H9 (cell line): ENCODE measurements around the gene RANBP17. TPM values are rescaled to one million over a fixed set of nuclear protein-coding genes. Genes with fewer than 3 reads are reported as not detected.

ENCODE experiments used
- DNase-seq: peaks from one replicate; pipeline ENCODE4 v3.0.0-alpha.2; 2017
- H2AFZ ChIP-seq: one replicate; pipeline ENCODE4 v1.6.1; 2013; ENCODE audit warnings: mild to moderate bottlenecking, low read length, control low read depth, moderate library complexity
- H2AK5ac ChIP-seq: 2 replicates; pipeline ENCODE4 v1.6.1; 2013; ENCODE audit warnings: low read length, control low read depth, mixed read lengths; ENCODE audit not compliant: insufficient read length
- H2BK120ac ChIP-seq: one replicate; pipeline ENCODE4 v1.6.1; 2013; ENCODE audit warnings: low read depth, mild to moderate bottlenecking, low read length, control low read depth, inconsistent platforms; ENCODE audit not compliant: poor library complexity, severe bottlenecking
- H2BK12ac ChIP-seq: 2 replicates; pipeline ENCODE4 v1.6.1; 2013; ENCODE audit warnings: low read length, control low read depth, mixed read lengths, low read depth; ENCODE audit not compliant: insufficient read length
- H2BK15ac ChIP-seq: 2 replicates; pipeline ENCODE4 v1.6.1; 2013; ENCODE audit warnings: low read depth, low read length, control low read depth
- H2BK20ac ChIP-seq: one replicate; pipeline ENCODE4 v1.6.1; 2013; ENCODE audit warnings: low read depth, mild to moderate bottlenecking, low read length, control low read depth, inconsistent platforms; ENCODE audit not compliant: poor library complexity, severe bottlenecking
- H2BK5ac ChIP-seq: 2 replicates; pipeline ENCODE4 v1.6.1; 2013; ENCODE audit warnings: low read length, control low read depth, mixed read lengths; ENCODE audit not compliant: insufficient read length
- H3K14ac ChIP-seq: 2 replicates; pipeline ENCODE4 v1.6.1; 2013; ENCODE audit warnings: low read length, control low read depth; ENCODE audit not compliant: insufficient read depth
- H3K18ac ChIP-seq: 2 replicates; pipeline ENCODE4 v1.6.1; 2013; ENCODE audit warnings: low read depth, mild to moderate bottlenecking, mixed read lengths, low read length, control low read depth; ENCODE audit not compliant: insufficient read length
- H3K23ac ChIP-seq: 2 replicates; pipeline ENCODE4 v1.6.1; 2013; ENCODE audit warnings: low read length, control low read depth, mixed read lengths, low read depth; ENCODE audit not compliant: insufficient read length
- H3K23me2 ChIP-seq: 2 replicates; pipeline ENCODE4 v1.6.1; 2013; ENCODE audit warnings: low read depth, mild to moderate bottlenecking, mixed read lengths, low read length, control low read depth; ENCODE audit not compliant: insufficient read length, poor library complexity, severe bottlenecking
- H3K27ac ChIP-seq: 2 replicates; pipeline ENCODE4 v1.5.1; 2013; ENCODE audit warnings: low read length, control low read depth, mixed read lengths, low read depth; ENCODE audit not compliant: insufficient read length
- H3K27me3 ChIP-seq: 2 replicates; pipeline ENCODE4 v1.6.1; 2013; ENCODE audit warnings: low read length, control low read depth, inconsistent platforms; ENCODE audit not compliant: insufficient read depth
- H3K4ac ChIP-seq: 2 replicates; pipeline ENCODE4 v1.6.1; 2013; ENCODE audit warnings: low read depth, mild to moderate bottlenecking, control low read depth, inconsistent platforms, low read length, moderate library complexity
- H3K4me1 ChIP-seq: 2 replicates; pipeline ENCODE4 v1.6.1; 2013; ENCODE audit warnings: low read length, control low read depth, inconsistent platforms; ENCODE audit not compliant: insufficient read depth
- H3K4me2 ChIP-seq: 2 replicates; pipeline ENCODE4 v1.6.1; 2013; ENCODE audit warnings: low read length, control low read depth, mixed read lengths; ENCODE audit not compliant: insufficient read length, insufficient read depth
- H3K56ac ChIP-seq: 2 replicates; pipeline ENCODE4 v1.6.1; 2013; ENCODE audit warnings: low read depth, mild to moderate bottlenecking, mixed read lengths, low read length, control low read depth; ENCODE audit not compliant: insufficient read length
- H3K79me1 ChIP-seq: 2 replicates; pipeline ENCODE4 v1.6.1; 2013; ENCODE audit warnings: low read depth, mild to moderate bottlenecking, moderate library complexity, low read length, control low read depth, inconsistent platforms; ENCODE audit not compliant: insufficient read depth, poor library complexity, severe bottlenecking
- H3K79me2 ChIP-seq: 2 replicates; pipeline ENCODE4 v1.6.1; 2013; ENCODE audit warnings: low read length, control low read depth, inconsistent platforms; ENCODE audit not compliant: insufficient read depth
- H3K9ac ChIP-seq: 2 replicates; pipeline ENCODE4 v1.6.1; 2013; ENCODE audit warnings: low read length, control low read depth, mixed read lengths; ENCODE audit not compliant: insufficient read length; ENCODE audit errors: extremely low read depth
- H3K9me3 ChIP-seq: one replicate; pipeline ENCODE4 v1.6.1; 2013; ENCODE audit warnings: low read depth, low read length, inconsistent platforms; ENCODE audit not compliant: control insufficient read depth
- H3T11ph ChIP-seq: one replicate; pipeline ENCODE4 v1.6.1; 2013; ENCODE audit warnings: mild to moderate bottlenecking, low read length, control low read depth, inconsistent platforms
- H4K20me1 ChIP-seq: one replicate; pipeline ENCODE4 v1.6.1; 2013; ENCODE audit not compliant: control insufficient read depth, insufficient read length, insufficient read depth
- H4K5ac ChIP-seq: 2 replicates; pipeline ENCODE4 v1.6.1; 2013; ENCODE audit warnings: low read depth, mild to moderate bottlenecking, mixed read lengths, low read length, control low read depth; ENCODE audit not compliant: insufficient read length
- H4K8ac ChIP-seq: replicated peaks from 2 replicates; pipeline ENCODE4 v1.6.1; 2013; ENCODE audit warnings: low read length, control low read depth, mixed read lengths, low read depth; ENCODE audit not compliant: insufficient read length
- H4K91ac ChIP-seq: 2 replicates; pipeline ENCODE4 v1.6.1; 2013; ENCODE audit warnings: low read depth, mild to moderate bottlenecking, moderate library complexity, mixed read lengths, low read length, control low read depth; ENCODE audit not compliant: insufficient read length
- H3K27ac Mint-ChIP-seq, 3 experiments: 2 replicates in 2 of 3; 3 replicates in 1 of 3; pipeline ENCODE4 v1.8.0; 2020 to 2021; ENCODE audit warnings: mixed read lengths in 3 of 3, mild to moderate bottlenecking in 1 of 3, moderate library complexity in 1 of 3
- H3K27me3 Mint-ChIP-seq: 2 replicates; pipeline ENCODE4 v1.8.0; 2021; ENCODE audit warnings: low read depth, mild to moderate bottlenecking, moderate library complexity, mixed read lengths
- H3K36me3 Mint-ChIP-seq, 3 experiments: 2 replicates in 2 of 3; 3 replicates in 1 of 3; pipeline ENCODE4 v1.8.0; 2020 to 2021; ENCODE audit warnings: low read depth in 3 of 3, mixed read lengths in 3 of 3; ENCODE audit not compliant: insufficient read depth in 1 of 3
- H3K4me1 Mint-ChIP-seq, 2 experiments: 2 replicates each; pipeline ENCODE4 v1.8.0; 2020; ENCODE audit warnings: mixed read lengths in 2 of 2
- H3K4me3 Mint-ChIP-seq, 2 experiments: 2 replicates in 1 of 2; 3 replicates in 1 of 2; pipeline ENCODE4 v1.8.0; 2020 to 2021; ENCODE audit warnings: mild to moderate bottlenecking in 2 of 2, mixed read lengths in 2 of 2, moderate library complexity in 1 of 2
- H3K9me3 Mint-ChIP-seq, 2 experiments: 2 replicates in 1 of 2; 3 replicates in 1 of 2; pipeline ENCODE4 v1.8.0; 2020; ENCODE audit warnings: mild to moderate bottlenecking in 2 of 2, mixed read lengths in 2 of 2, moderate library complexity in 1 of 2
- CTCF ChIP-seq: fragments of 200-600 bp; sonication (generic); conservative IDR thresholded peaks from 3 replicates; pipeline ENCODE4 v1.8.0; 2021; ENCODE audit warnings: antibody characterized with exemption, mild to moderate bottlenecking
- WGBS: extraction: QIAGEN DNeasy Blood & Tissue Kit; methylation state at CpG from one replicate; pipeline ENCODE4 v1.1.7; 2013; ENCODE audit warnings: missing lambda C conversion rate, low lambda C conversion rate, mixed read lengths; ENCODE audit not compliant: insufficient read length; ENCODE audit errors: extremely low coverage; 5-methylcytosine and 5-hydroxymethylcytosine counted together
- total RNA-seq: library from RNA; stranded (reverse); gene quantifications from 2 replicates; pipeline ENCODE4 v1.2.1, GENCODE V29; 2021

RANBP17 gene
- total RNA-seq, 1 experiment from 2014 or later: 16.5 TPM

- Histone ChIP-seq H4K20me1 (no peaks in the 10 kb centered on the region), H4K91ac (no peak overlapping the region), H2BK120ac (no peak overlapping the region), H3K14ac (no peak overlapping the region), H3K4ac (no peak overlapping the region), H3K18ac (no peak overlapping the region), H3K9ac (no peak overlapping the region), H3K4me1 (no peaks in the 10 kb centered on the region; the same call in 1 of the 2 replicates), H3K23ac (no peak overlapping the region), H2AK5ac (no peak overlapping the region), H3K27me3 (no peaks in the 10 kb centered on the region), H3K79me1 (no peaks in the 10 kb centered on the region), H3K9me3 (no peaks in the 10 kb centered on the region), H3K56ac (no peak overlapping the region), H3K27ac (no peak overlapping the region), H3T11ph (no peak overlapping the region), H3K79me2 (no peaks in the 10 kb centered on the region), H2BK5ac (no peak overlapping the region), H2BK20ac (no peak overlapping the region), H3K23me2 (no peaks in the 10 kb centered on the region), H2AFZ (no peak overlapping the region), H4K5ac (no peak overlapping the region), H2BK15ac (no peak overlapping the region), H4K8ac (no peak overlapping the region), H3K4me2 (no peak overlapping the region), H2BK12ac (no peak overlapping the region)
- Mint-ChIP-seq H3K27ac (no peak overlapping the region), H3K4me1 (peaks cover 7 to 8% of the 10 kb centered on the region in 2 experiments), H3K27me3 (no peaks in the 10 kb centered on the region), H3K9me3 (no peaks in the 10 kb centered on the region), H3K4me3 (no peak overlapping the region), H3K36me3 (no peaks in the 10 kb centered on the region)
- no CpG with 5 or more reads among the region's 1 CpG for WGBS
- TF ChIP-seq CTCF: no peak
- DNase-seq: no peak
Measured at GRCh38 chr5:171157775-171158174, 296.0 kb downstream of the RANBP17 start.
